Hematopoietic multipotent progenitor cell treated with erythropoietin and hydrocortisone succinate and interleukin-3 and kit ligand, for 4 days (in vitro differentiated cells): Measurements from ENCODE around the gene ADCY6.
"Not testable (repeated sequence)": the region's sequence is repeated elsewhere in the genome, so short reads cannot be mapped to it uniquely, and the experiment has no call there.

Experiments used
- DNase-seq: peaks from one replicate; pipeline ENCODE4 v3.0.0-alpha.2; 2015

The ADCY6 gene

GRCh38 chr12:48750215-48750614, 38.7 kb downstream of the ADCY6 start:
- DNase-seq = no peak

GRCh38 chr12:48744251-48745008, 44.5 kb downstream of the ADCY6 start:
- DNase-seq = no peak

GRCh38 chr12:48739618-48740269, 49.1 kb downstream of the ADCY6 start:
- DNase-seq = peak; percentile 17

- DNase-seq = no peak
Observed at GRCh38 chr12:48736456-48736855, 52.4 kb downstream of the ADCY6 start.

GRCh38 chr12:48728807-48729206, 60.1 kb downstream of the ADCY6 start:
- no peak for DNase-seq

GRCh38 chr12:48720737-48721136, 68.2 kb downstream of the ADCY6 start:
- DNase-seq = not testable (repeated sequence)

GRCh38 chr12:48720171-48720570, 68.7 kb downstream of the ADCY6 start:
- DNase-seq = not testable (repeated sequence)

GRCh38 chr12:48719002-48719401, 69.9 kb downstream of the ADCY6 start:
- DNase-seq = not testable (repeated sequence)

GRCh38 chr12:48717252-48717695, 71.6 kb downstream of the ADCY6 start:
- DNase-seq = peak; percentile 44

GRCh38 chr12:48716493-48717251, 72.2 kb downstream of the ADCY6 start, which contains the start of gene CCNT1:
CCNT1 (minus strand) TSS chr12:48716707; CDS start chr12:48716675, 32 bp downstream.
- peak; percentile 100 for DNase-seq
